Measurements from ENCODE around the gene BARHL2.

The BARHL2 gene

DNA sequence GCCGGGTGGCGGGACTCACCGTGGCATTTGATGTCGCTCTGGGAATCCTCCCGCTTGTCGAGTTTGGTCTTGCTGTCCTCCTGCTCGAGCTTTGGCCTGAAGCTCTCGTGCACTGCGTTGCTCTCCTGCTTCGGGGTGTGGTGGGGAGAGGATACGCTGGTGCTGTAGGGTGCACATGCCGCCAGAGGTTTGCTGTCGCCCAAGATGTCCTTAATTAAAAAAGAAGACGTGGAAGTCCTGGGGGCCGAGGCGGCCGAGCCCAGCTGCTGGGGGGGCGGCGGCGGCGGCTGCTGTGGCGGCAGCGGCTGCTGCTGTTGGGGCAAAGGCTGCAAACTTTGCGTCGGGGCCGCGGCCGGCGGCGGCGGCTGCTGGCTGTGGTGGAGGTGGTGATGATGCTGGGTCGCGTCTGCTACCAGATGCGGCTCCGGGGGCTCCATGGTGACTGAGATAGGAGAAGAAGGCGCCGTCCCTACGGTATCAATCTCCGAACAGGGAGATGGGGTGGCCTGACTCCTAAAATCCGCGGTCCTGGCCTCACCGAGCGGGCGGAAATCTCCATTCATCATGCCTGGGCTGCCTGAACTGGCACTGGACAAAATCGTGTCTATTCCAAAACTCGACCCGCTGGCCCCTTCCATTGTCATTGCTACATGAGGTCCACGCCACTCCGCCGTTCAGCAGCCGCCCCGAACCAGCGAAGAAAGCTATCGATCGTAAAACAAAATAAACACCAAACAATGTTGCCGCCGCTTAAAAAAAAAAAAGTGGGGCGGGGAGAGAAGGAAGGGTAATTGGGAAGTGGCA lies at the start of gene BARHL2:
Gene BARHL2, minus strand, starts transcription at position 751 of the 804 bp plus-strand sequence. Its CDS starts 107 bp downstream, at position 644.
- FAIRE-seq = no peak

DNA sequence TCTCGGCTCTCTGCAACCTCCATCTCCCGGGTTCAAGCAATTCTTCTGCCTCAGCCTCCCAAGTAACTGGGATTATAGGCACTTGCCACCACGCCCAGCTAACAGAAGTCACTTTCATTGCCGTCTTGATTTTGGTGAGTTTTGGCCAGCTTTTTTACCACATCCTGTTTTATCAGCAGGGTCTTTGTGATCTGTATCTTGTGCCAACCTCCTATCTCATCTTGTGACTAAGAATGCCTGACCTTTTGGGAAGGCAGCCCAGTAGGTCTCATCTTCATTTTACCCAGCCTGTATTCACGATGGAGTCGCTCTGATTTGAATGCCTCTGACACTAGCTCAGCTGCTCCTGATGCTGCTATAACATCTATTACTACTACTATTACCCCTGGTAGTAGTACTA lies 46.8 kb upstream of the BARHL2 start:
- FAIRE-seq = no peak

DNA sequence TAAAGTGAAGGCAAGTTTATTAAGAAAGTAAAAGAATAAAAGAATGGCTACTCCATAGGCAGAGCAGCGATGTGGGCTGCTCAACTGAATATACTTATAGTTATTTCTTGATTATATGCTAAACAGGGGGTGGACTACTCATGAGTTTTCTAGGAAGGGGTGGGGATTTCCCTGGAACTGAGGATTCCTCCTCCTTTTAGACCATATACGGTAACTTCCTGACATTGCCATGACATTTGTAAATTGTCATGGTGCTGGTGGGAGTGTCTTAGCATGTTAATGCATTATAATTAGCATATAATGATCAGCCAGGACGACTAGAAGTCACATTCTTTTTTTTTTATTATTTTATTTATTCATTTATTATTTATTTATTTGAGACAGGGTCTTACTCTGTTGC lies 46.4 kb upstream of the BARHL2 start:
- no peak for FAIRE-seq

GRCh38 chr1:90761781-90762589 lies 44.9 kb upstream of the BARHL2 start:
- FAIRE-seq = no peak

DNA sequence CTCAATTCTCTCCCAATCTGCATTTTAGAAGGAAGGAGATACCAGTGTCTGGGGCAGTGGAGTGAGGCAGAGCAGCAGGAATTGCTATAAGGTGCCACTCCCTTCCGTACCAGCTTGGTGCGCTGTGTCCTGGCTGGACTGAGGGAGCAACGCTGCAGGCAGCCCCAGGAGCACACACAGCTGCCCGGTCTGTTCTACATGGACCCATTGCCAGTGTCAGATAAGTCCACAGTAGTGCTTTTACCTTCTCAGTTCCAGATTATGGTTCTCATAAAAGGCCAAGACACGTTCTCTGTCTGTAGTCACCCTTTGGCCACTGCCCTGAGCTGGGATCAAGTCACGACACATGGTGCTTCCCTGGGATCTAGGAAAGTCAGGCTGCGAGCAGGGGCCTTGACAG lies 44.1 kb upstream of the BARHL2 start:
- FAIRE-seq = no peak

DNA sequence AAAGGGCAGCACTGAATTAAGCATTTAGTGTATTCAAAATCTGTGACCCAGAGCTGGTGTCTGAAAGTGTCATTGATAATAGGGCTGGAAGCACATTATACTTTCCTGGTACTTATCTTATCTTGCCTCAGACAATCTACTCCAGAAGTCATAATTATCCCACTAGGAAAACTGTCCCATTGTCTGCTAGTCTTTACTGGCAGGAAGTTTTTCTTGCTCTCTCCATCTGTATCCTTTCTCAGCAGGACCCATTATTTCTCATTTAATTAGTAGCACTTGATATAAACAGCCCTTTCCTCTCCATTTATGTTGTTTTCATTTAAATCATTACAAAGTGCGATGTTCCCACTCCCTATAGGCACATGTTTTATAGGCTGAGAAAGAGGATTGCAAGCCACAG lies 36.5 kb upstream of the BARHL2 start:
- no peak for FAIRE-seq

DNA sequence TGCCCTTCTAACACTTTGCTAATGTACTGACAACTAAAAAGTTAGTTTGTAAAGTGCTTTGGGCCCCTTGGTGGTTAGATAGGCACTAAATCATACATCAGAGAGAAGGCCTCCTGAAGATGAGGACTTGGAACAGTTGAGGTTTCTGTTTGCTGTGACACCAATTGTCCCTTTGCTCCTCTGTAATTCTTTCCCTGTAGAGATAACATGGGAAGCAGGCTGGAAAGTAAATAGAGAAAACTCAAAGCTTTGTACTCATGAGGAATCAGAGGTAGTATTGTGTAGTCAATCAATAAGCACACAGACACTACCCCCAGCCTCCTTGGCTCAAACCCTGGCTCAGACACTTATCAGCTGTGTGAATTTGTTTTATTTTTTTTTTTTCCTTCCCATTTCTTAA lies 31.6 kb upstream of the BARHL2 start:
- no peak for FAIRE-seq

DNA sequence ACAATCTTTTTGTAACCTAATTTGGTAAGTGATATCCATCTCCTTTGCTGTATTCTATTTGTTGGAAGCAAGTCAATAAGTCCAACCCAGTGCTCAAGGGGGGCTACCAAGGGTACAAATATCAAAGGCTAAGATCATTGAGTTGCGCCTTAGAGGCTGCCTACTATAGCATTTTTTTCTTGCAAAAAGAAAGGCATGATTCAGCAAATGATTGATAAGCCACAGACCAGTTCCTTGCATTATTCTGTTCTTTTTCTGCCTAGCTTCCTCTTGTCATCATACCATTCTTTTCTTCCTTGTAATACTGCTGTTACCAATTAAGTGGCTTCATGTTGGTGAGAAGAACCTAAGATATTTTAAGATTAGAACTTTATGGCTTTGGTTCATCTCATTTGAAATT lies 29.8 kb upstream of the BARHL2 start:
- FAIRE-seq = no peak

- FAIRE-seq = no peak
Observed at GRCh38 chr1:90745972-90746371, 28.9 kb upstream of the BARHL2 start.

DNA sequence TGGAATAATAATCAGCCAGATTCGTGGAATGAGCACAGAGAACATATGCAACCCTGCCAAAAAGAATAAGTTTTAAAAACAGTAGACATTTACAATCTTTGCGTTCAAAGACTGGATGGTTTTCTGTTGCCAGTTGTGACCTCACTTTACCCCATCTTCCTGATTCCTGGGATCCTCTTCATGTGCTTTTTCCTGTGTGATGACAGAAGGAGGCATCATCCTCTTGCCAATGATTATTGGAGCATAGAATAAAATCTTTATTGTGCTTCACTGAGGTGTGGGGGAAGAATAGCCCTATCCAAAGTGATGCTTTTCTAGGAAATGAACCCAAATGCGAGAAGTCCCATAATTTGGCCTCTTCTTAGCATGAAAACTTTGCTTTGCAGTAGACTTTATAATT lies 15.0 kb upstream of the BARHL2 start:
- FAIRE-seq = no peak

DNA sequence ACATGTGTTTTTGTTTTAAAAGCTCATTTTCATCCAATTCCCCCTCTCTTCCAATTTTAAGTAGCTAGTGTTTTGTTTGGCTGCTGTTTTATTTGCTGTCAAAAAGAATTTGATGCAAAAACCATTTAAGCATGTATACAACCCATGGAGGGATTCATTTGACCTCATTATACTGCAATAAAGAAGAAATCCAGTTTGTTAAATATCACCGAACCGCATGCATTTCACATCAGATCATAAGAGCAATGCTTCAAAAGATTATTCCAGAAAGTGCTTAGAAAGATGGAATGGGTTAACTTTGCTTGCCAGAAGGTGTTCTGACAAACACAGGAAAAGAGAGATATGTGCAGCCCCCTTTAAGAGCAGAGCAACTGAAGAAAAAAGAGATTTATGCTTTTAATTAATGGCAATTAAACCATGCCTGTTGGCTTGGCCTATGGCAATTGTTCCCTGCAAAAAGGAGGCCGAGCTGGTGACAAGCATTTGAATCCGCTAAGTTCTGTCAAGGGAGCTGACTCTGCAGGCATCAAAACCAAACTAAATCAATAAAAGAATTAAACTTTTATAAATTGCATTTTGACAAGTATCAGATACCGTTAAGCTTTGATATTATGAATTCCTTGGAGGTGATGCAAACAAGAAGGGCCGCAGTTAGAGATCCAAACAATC lies 14.4 kb upstream of the BARHL2 start:
- FAIRE-seq = no peak

- FAIRE-seq = no peak
Observed at GRCh38 chr1:90730243-90731022, 13.3 kb upstream of the BARHL2 start.

- FAIRE-seq = no peak
Observed at GRCh38 chr1:90729504-90730242, 12.6 kb upstream of the BARHL2 start.

- no peak for FAIRE-seq
Observed at GRCh38 chr1:90728502-90729287, 11.6 kb upstream of the BARHL2 start.

DNA sequence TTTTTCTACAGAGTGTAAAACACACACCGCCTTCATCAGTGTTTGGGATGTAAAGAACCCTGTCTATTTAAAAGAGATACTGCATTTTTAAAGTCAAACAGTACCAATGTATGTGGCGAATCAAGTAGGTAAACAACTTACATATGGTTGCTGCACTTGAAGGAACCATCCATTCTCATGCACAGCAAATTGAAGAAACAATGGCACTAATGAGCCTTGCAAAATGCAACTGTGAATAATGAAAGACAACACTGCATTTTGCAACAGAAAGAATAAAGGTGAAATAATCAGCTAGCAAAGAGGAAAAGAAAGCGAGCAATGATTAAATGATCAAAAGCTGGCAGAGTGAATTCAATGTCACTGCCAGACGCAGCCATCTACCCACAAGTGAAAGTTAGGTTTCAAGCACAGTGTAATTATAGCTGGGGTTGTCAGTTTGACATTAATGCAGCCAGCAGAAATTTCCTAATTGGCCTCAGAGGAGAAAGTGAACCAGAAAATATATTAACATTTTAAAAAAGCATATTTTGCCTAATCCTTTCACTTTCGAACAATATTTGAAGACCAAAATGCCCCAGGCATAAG lies 10.9 kb upstream of the BARHL2 start:
- FAIRE-seq = no peak

DNA sequence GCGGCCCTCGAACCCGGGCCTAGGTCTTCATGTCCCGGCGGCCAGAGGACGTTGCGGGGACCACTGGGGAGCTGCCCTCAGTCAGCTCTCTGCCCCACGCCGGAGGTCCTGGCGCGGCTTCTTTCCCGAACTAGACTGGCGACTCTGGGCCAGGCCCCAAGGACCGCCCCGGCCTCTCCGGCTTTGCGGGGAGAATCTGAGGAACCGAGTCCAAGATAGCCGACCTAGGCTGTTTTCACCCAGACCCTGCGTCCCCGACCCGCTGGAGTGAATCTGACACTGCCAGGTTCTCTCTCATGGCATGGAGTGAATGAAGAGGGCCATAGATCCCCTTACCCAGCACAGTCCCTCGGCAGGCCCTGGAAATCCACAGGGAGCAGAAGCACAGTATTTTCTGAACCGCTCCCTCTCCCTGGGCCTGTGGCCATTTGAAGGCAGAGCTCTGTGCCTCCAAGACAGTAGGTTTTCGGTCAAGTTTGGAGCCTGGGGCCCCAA lies 9.9 kb upstream of the BARHL2 start:
- no peak for FAIRE-seq

DNA sequence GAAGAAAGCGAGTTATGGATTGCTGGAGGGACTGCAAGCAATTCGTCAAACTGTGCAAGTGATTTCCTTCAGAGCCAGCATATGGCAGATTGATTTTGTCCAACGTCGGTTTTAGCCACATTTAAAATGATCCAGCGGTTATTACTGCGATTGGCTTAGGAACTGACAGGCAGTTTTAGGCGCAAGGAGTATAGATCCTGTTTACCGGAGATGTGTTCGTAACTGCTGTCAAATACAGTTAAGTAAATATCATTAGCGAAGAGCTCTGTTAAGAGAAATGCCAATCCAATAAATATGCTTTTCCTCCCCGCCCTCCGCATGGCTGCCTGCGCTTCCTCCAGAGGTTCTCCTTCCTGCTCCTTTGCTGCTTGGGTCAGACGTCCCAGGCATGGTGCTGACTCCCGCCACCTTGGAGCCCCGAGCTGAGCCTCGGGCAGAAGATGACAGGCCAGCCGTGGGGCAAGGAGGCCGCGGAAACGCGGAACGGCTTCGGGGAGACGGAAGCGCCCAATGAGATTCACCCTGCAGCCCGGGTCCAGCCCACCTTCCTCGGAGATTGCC lies 9.4 kb upstream of the BARHL2 start:
- no peak for FAIRE-seq

DNA sequence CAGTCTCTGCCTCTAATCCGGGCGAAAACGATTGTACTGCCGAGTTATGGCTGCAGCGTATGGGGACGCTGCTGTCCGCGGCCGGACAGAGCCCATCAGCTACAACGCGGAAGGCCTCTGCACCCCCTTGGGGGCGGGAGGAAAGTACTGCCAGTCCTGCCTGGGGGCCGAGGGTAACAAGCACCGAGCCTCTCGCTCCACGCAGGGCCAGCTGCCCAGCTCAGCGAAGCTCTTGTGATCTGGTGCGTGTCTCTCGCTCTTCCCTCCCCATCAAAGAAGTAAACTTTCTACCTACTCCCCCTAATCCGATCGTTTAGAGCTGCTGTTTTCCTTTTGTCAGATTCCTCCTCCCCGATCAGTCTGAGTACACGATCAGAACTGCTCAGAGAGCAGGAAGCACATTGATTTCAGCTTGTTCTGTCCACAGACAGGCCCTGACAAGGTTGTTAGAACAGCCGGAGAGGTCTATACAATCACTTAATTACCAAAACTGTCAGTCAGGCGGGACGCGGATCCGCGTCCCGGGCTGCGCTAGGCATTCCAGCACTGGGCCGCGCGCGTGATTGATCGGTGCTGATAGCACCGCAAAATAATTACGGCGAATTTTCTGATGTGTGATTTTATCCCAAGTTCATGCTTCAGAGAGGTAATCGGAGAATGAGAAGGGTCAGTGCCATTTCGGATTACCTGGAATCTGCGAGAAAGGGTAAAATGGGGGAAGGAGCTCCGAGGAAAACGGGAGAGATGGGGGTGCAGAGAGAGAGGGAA lies 8.7 kb upstream of the BARHL2 start:
- no peak for FAIRE-seq

GRCh38 chr1:90724926-90725656 lies 8.0 kb upstream of the BARHL2 start:
- FAIRE-seq = no peak

Measured in G401.6 (cell line).